Gastrocnemius medialis (tissue), 4 donors: ENCODE measurements around the gene CYSLTR2.

Experiments
- CTCF ChIP-seq, 5 experiments: fragments of 450-650 bp in 3 of 5; fragments of 200-600 bp in 2 of 5; sonication (generic) in 2 of 5; IDR thresholded peaks in 4 of 5; conservative IDR thresholded peaks in 1 of 5; 1 replicate in 4 of 5; 2 replicates in 1 of 5; pipeline ENCODE4 v1.5.1; 2016 to 2019; ENCODE audit warnings: antibody characterized with exemption in 5 of 5, mild to moderate bottlenecking in 3 of 5, moderate library complexity in 3 of 5
- POLR2A ChIP-seq, 2 donors: fragments of 450-650 bp; IDR thresholded peaks; one replicate each; pipeline ENCODE4 v1.6.1; 2017; ENCODE audit warnings: antibody characterized with exemption in 2 of 2, mild to moderate bottlenecking in 2 of 2, moderate library complexity in 2 of 2

- TF ChIP-seq CTCF (IDR thresholded peaks at IDR 0.05 in 4 of 5, conservative IDR thresholded peaks at IDR 0.05 in 1 of 5), result no peak
- TF ChIP-seq POLR2A (IDR thresholded peaks at IDR 0.05), result no peak
Observed at GRCh38 chr13:48635478-48635877, 18.3 kb upstream of the CYSLTR2 start.
